ENCODE data around the gene NKX1-1.
"Not testable (repeated sequence)": the region's sequence is repeated elsewhere in the genome, so short reads cannot be mapped to it uniquely, and the experiment has no call there.

DNA sequence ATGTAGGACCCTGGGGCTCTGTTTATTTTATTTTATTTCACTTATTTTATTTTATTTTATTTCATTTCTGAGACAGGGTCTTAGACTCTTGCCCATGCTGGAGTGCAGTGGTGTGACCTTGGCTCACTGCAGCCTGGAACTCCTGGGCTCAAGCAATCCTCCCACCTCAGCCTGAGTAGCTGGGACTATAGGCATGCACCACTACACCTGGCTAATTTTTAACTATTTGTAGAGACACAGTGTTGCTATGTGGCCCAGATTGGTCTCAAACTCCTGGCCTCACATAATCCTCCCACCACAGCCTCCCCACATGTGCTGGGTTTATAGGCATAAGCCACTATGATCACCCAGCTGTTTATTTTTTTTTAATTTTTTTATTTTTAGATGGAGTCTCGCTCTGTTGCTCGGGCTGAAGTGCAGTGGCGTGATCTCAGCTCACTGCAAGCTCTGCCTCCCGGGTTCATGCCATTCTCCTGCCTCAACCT, 37.5 kb upstream of the NKX1-1 start:
- TF ChIP-seq, protein P1, sequence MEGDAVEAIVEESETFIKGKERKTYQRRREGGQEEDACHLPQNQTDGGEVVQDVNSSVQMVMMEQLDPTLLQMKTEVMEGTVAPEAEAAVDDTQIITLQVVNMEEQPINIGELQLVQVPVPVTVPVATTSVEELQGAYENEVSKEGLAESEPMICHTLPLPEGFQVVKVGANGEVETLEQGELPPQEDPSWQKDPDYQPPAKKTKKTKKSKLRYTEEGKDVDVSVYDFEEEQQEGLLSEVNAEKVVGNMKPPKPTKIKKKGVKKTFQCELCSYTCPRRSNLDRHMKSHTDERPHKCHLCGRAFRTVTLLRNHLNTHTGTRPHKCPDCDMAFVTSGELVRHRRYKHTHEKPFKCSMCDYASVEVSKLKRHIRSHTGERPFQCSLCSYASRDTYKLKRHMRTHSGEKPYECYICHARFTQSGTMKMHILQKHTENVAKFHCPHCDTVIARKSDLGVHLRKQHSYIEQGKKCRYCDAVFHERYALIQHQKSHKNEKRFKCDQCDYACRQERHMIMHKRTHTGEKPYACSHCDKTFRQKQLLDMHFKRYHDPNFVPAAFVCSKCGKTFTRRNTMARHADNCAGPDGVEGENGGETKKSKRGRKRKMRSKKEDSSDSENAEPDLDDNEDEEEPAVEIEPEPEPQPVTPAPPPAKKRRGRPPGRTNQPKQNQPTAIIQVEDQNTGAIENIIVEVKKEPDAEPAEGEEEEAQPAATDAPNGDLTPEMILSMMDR (IDR thresholded peaks at IDR 0.05; ENCODE audit: low read length) = not testable (repeated sequence)
- TF ChIP-seq EZH2 (optimal IDR thresholded peaks at IDR 0.05; ENCODE audit: low read depth, low read length) = not testable (repeated sequence)

Data from MM.1S (cell line).